NCI-H510A treated with DMSO at 0.1 percent for 48 hours (cell line): ENCODE results near the gene PRKAG2.
"Not testable (repeated sequence)": the region's sequence is repeated elsewhere in the genome, so short reads cannot be mapped to it uniquely, and the experiment has no call there.

ENCODE experiments used
- DNase-seq: peaks from one replicate; lab custom pipeline; 2025; lab: John Stamatoyannopoulos, UW

Gene PRKAG2

GRCh38 chr7:151586531-151587260, 290.2 kb downstream of the PRKAG2 start:
- DNase-seq, result no peak

- DNase-seq, result no peak
Observed at GRCh38 chr7:151585744-151586393, 291.0 kb downstream of the PRKAG2 start.

GRCh38 chr7:151581741-151582140, 295.2 kb downstream of the PRKAG2 start:
- no peak for DNase-seq

GRCh38 chr7:151579644-151580043, 297.3 kb downstream of the PRKAG2 start:
- no peak for DNase-seq

GRCh38 chr7:151575410-151575809, 301.5 kb downstream of the PRKAG2 start:
- no peak for DNase-seq

- DNase-seq, result not testable (repeated sequence)
Observed at GRCh38 chr7:151573046-151573445, 303.9 kb downstream of the PRKAG2 start.

GRCh38 chr7:151572136-151572535, 304.8 kb downstream of the PRKAG2 start:
- DNase-seq, result no peak

GRCh38 chr7:151571471-151571870, 305.4 kb downstream of the PRKAG2 start:
- DNase-seq, result no peak

- no peak for DNase-seq
Observed at GRCh38 chr7:151570366-151570915, 306.5 kb downstream of the PRKAG2 start.

- no peak for DNase-seq
Observed at GRCh38 chr7:151568956-151569940, 307.7 kb downstream of the PRKAG2 start.

GRCh38 chr7:151566897-151567320, 310.0 kb downstream of the PRKAG2 start:
- DNase-seq, result no peak

GRCh38 chr7:151565541-151565940, 311.4 kb downstream of the PRKAG2 start:
- DNase-seq, result no peak

- DNase-seq, result no peak
Observed at GRCh38 chr7:151560243-151560642, 316.7 kb downstream of the PRKAG2 start.

- DNase-seq, result no peak
Observed at GRCh38 chr7:151559557-151560183, 317.2 kb downstream of the PRKAG2 start.

GRCh38 chr7:151558575-151558974, 318.3 kb downstream of the PRKAG2 start:
- no peak for DNase-seq

- DNase-seq, result no peak
Observed at GRCh38 chr7:151556592-151556991, 320.3 kb downstream of the PRKAG2 start.

- DNase-seq, result no peak
Observed at GRCh38 chr7:151553356-151553755, 323.6 kb downstream of the PRKAG2 start.

- DNase-seq, result peak; percentile 94
Observed at GRCh38 chr7:151552352-151553028, 324.4 kb downstream of the PRKAG2 start.

GRCh38 chr7:151551820-151552219, 325.1 kb downstream of the PRKAG2 start:
- no peak for DNase-seq

- peak; percentile 64 for DNase-seq
Observed at GRCh38 chr7:151550656-151551286, 326.1 kb downstream of the PRKAG2 start.

- no peak for DNase-seq
Observed at GRCh38 chr7:151549644-151550043, 327.3 kb downstream of the PRKAG2 start.
